Activated naive CD4-positive, alpha-beta T cell treated with anti-CD3 and anti-CD28 coated beads for 36 hours (primary cell): ENCODE measurements around the gene FGF22. TPM values are rescaled to one million over a fixed set of nuclear protein-coding genes. Genes with fewer than 3 reads are reported as not detected.

Experiments used
- CTCF ChIA-PET: fragments of 350-600 bp; sonication (Branson Sonifier 250); formaldehyde crosslinking; loops from one replicate; lab custom pipeline; 2021; ENCODE audit warnings: antibody characterized with exemption; lab: Charles Lee
- DNase-seq: peaks from one replicate; pipeline ENCODE4 v3.0.0-alpha.2; 2020
- H3K27ac Mint-ChIP-seq: one replicate; pipeline ENCODE4 v1.8.0; 2021; ENCODE audit warnings: mild to moderate bottlenecking, mixed read lengths
- H3K27me3 Mint-ChIP-seq: one replicate; pipeline ENCODE4 v1.8.0; 2021; ENCODE audit warnings: low read depth, mixed read lengths
- H3K36me3 Mint-ChIP-seq: one replicate; pipeline ENCODE4 v1.8.0; 2021; ENCODE audit warnings: low read depth, mixed read lengths
- H3K4me1 Mint-ChIP-seq: one replicate; pipeline ENCODE4 v1.8.0; 2021; ENCODE audit warnings: low read depth, mixed read lengths
- H3K4me3 Mint-ChIP-seq: one replicate; pipeline ENCODE4 v1.8.0; 2021; ENCODE audit warnings: mild to moderate bottlenecking, moderate library complexity, mixed read lengths
- H3K9me3 Mint-ChIP-seq: one replicate; pipeline ENCODE4 v1.8.0; 2021; ENCODE audit warnings: mixed read lengths
- intact Hi-C: fragments of 100-400 bp; cut with micrococcal nuclease; formaldehyde crosslinking; loops from one replicate; pipeline ENCODE4 v1.15.1; 2023
- total RNA-seq, 2 experiments: library from RNA; stranded (reverse); gene quantifications; one replicate each; pipeline ENCODE4 v1.2.3, GENCODE V29; 2021

FGF22 gene
- total RNA-seq, 2 experiments from 2014 or later, result not detected

DNA sequence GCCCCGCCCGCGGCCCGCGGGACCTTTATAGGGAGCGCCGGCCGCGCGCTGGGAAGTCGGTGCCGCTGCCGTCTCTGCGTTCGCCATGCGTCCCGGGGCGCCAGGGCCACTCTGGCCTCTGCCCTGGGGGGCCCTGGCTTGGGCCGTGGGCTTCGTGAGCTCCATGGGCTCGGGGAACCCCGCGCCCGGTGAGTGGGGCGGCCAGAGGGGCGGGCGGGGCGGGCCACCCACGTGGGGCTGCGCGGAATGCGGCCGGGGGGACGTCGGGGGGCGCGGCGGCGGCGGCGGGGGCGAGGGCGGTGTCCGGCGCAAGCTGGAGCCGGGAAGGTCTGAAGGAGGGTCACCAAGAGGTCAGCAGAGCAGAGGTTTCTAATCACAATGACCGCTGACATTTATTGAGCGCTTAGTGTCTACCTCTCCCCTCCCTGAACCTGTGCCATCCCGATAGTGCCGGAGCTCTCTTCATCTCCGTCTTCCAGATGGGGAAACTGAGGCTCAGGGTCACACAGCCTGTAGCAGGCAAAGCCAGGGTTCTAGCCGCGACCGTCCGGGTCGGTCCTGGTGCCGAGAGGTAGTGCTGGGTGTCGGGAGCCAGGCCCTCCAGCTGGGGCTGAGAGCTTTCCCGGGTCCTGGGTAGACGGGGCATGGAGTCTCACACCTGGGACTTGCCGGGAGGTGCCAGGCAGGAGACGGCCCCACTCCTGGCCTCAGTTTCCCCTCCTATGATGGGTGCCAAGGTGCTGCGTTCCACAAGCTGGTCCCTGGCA, 36.8 kb downstream of the FGF22 start, which contains the start of gene FSTL3:
Gene FSTL3, plus strand, starts transcription at position 54 of the 767 bp plus-strand sequence. Its CDS starts 32 bp downstream, at position 86.
- Mint-ChIP-seq H3K4me3 (no peak within 1 kb of the TSS), H3K4me1 (peaks cover 13% of the 10 kb centered on the region), H3K27me3 (peaks cover 16% of the 10 kb centered on the region), H3K36me3 (no peaks in the 10 kb centered on the region), H3K27ac (no peak within 1 kb of the TSS), H3K9me3 (no peaks in the 10 kb centered on the region)
- CTCF ChIA-PET, result no interaction called here
- no peak for DNase-seq
- intact Hi-C loops, result no loop called here

DNA sequence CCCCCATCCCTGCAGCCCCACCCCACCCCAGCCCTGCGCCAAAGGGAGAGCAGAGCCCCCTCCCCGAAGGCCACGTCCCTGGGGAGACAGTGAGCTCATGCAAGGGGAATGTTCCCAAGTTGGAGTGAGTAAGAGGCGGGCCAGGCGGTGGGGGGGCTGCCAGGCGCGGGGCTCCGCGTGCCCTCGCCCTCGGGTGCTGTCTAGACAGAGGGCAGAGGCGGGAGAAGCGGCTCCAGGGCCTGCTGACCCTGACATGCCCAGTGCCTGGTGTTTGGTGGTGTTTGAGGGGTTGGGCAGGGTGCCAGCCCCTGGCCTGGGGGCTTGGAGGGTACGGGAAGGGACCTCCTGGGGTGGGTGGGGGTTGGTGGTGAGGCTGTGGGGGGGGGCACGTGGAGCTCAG, 37.5 kb downstream of the FGF22 start:
- Mint-ChIP-seq H3K36me3 (no peaks in the 10 kb centered on the region), H3K27ac (no peak overlapping the region), H3K4me3 (no peak overlapping the region), H3K9me3 (no peaks in the 10 kb centered on the region), H3K27me3 (peaks cover 16% of the 10 kb centered on the region), H3K4me1 (peaks cover 13% of the 10 kb centered on the region)
- intact Hi-C loops, result no loop called here
- no peak for DNase-seq
- CTCF ChIA-PET, result interaction anchor here (1.1 kb wide), 1 partner anchor 13 kb away, joined by 3 read pairs; no protein-coding TSS in a partner anchor

DNA sequence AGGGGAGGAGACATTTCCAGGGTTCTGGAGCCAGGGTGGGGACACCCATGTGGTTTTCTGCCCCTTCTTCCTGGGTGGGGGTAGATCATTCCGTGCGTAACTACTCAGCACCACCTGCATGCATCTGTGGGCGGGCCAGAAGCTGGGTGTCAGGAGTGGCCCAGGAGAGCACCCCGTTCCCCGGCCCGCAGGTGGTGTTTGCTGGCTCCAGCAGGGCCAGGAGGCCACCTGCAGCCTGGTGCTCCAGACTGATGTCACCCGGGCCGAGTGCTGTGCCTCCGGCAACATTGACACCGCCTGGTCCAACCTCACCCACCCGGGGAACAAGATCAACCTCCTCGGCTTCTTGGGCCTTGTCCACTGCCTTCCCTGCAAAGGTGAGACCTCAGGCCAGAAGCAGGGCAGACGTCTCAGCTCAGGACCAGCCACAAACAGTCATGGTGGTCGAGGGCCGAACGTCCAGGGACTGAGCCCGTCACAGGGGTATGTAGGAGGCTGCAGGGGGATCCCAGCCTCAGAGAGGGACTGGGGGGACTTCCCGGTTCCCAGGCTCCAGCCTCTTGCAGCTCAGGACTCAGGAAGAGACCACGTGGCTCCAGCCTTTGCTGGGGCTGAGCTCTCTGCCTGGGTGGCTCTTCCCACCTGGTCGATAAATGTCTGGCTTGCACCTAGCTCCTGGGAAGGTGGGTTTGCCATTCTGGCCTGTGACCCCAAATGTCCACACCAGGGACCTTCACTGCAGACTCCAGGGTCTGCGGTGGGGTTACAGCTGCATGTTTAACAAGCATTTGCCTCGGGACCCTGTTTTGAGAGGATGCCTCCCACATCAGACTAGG, 38.1 kb downstream of the FGF22 start:
- DNase-seq, result no peak
- no peak overlapping the region for H3K4me3 Mint-ChIP-seq
- intact Hi-C loops, result no loop called here
- CTCF ChIA-PET, result interaction anchor here (1.1 kb wide), 1 partner anchor 14 kb away, joined by 3 read pairs; no protein-coding TSS in a partner anchor
- no peaks in the 10 kb centered on the region for H3K9me3 Mint-ChIP-seq
- peaks cover 13% of the 10 kb centered on the region for H3K4me1 Mint-ChIP-seq
- no peak overlapping the region for H3K27ac Mint-ChIP-seq
- peaks cover 16% of the 10 kb centered on the region for H3K27me3 Mint-ChIP-seq
- no peaks in the 10 kb centered on the region for H3K36me3 Mint-ChIP-seq

DNA sequence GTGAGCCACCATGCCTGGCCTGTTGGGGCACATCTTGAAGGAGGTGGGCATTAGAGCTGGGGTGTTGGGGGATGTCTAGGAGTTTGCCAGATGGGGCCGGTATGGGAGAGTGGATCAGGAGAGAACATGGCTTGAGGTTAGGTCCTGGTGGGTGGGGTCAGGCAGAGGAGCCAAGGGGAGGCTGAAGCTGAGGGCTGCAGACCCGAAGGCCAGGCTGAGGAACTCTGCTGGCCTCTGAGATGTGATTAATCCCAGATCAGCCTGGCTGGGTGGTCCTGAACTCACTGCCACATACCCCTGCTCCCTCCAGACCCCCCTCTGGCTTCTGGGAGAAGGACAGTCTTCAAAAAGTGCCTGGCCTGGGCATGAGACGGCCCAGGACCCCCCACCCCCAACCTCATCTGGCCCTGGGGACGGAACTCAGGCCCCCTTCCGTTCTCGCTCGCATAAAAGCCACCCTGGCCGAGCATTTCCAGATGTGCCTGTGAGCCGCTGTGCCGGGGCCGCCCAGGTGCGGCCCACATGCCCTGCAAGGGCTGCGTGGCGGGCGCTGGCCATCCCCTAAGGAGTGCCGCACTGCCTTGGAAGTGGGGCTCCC, 39.2 kb downstream of the FGF22 start:
- Mint-ChIP-seq H3K36me3 (no peaks in the 10 kb centered on the region), H3K27me3 (peaks cover 12% of the 10 kb centered on the region), H3K4me1 (peaks cover 13% of the 10 kb centered on the region), H3K4me3 (peak overlapping the region; percentile 75), H3K9me3 (no peaks in the 10 kb centered on the region), H3K27ac (no peak overlapping the region)
- no peak for DNase-seq
- CTCF ChIA-PET, result no interaction called here
- intact Hi-C loops, result no loop called here

DNA sequence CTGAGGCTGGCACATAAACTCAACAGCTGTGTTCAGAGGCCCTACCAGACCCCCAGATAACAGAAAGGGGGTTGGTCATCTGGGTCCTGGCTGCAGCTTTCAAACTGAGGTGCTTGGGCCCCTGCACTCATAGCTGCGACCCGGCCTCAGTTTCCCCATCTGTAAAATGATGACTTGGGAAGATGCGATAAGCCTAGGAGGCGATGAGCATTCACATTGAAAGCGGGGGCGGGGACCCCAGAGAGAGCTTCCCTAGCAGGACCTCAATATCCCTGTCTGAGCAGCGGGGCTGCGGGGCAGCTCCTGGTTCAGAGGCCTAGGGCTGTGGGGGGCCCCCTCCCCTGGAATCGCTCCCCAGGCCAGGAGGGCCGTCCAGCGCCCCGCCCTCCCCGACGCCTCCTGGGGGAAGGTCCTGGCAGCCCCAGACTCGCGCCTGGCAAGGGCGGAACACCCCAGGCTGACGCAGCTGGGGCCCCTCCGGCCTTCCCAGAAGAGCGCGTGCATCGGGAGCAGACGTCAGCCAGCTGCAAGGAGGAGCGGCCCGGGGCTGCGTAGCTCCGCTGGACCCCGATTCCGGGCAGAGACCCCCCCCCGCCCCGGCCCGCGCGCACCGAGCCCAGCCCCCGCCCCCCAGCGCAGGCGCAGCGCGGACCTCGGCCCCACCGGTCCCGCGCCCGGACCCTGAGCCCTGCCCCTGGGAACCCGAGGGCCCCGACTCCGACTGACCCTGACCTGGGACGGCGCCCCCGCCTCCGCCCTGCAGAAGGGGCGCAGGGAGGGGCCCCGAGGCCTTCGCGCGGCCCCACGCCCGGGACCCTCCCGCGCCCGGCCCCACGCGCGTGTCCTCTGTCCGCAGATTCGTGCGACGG, 40.0 kb downstream of the FGF22 start:
- Mint-ChIP-seq H3K9me3 (no peaks in the 10 kb centered on the region), H3K36me3 (no peaks in the 10 kb centered on the region), H3K4me1 (peaks cover 13% of the 10 kb centered on the region), H3K27me3 (peaks cover 10% of the 10 kb centered on the region), H3K4me3 (peak overlapping the region; percentile 94), H3K27ac (peak overlapping the region; percentile 78)
- DNase-seq, result peak; percentile 61
- CTCF ChIA-PET, result interaction anchor here (0.8 kb wide), 1 partner anchor 48 kb away, joined by 3 read pairs; no protein-coding TSS in a partner anchor
- intact Hi-C loops, result loop anchor here (1.0 to 2.0 kb wide), 7 partner anchors 16 to 424 kb away; partner anchors contain the start of genes BSG, GPX4, PTBP1 and RNF126

DNA sequence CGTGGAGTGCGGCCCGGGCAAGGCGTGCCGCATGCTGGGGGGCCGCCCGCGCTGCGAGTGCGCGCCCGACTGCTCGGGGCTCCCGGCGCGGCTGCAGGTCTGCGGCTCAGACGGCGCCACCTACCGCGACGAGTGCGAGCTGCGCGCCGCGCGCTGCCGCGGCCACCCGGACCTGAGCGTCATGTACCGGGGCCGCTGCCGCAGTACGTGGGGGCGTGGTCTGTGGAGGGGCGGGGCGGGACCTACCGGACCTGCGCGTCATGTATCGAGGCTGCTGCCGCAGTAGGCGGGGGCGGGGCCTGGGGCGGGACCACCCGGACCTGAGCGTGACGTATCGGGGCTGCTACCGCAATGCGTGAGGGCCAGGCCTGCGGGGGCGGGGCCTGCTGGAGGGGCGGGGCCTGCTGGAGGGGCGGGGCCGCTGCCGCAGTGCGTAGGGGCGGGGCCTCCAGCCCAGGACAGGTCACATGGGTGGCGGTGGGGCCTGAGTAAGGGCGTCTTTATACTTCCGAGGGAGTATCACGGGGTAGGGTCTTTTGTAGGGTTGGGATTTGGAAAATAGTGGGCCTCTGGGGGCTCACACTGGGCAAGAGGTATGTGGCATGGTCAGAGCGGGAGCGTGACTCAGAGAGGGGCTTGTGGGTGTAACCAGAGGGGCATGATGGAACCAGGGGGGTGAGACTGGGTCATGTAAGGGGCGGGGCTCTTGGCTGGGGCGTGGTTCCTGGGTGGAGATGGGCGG, 40.8 kb downstream of the FGF22 start:
- Mint-ChIP-seq H3K4me1 (peaks cover 11% of the 10 kb centered on the region), H3K4me3 (peak overlapping the region; percentile 94), H3K27me3 (peaks cover 5% of the 10 kb centered on the region), H3K27ac (peak overlapping the region; percentile 99), H3K9me3 (no peaks in the 10 kb centered on the region), H3K36me3 (no peaks in the 10 kb centered on the region)
- intact Hi-C loops, result loop anchor here (1.0 to 2.0 kb wide), 7 partner anchors 17 to 423 kb away; partner anchors contain the start of genes BSG, GPX4, PTBP1 and RNF126
- CTCF ChIA-PET, result interaction anchor here (0.6 to 0.8 kb wide), 3 partner anchors 25 to 793 kb away, joined by 3 read pairs; no protein-coding TSS in a partner anchor
- DNase-seq, result peak; percentile 100

DNA sequence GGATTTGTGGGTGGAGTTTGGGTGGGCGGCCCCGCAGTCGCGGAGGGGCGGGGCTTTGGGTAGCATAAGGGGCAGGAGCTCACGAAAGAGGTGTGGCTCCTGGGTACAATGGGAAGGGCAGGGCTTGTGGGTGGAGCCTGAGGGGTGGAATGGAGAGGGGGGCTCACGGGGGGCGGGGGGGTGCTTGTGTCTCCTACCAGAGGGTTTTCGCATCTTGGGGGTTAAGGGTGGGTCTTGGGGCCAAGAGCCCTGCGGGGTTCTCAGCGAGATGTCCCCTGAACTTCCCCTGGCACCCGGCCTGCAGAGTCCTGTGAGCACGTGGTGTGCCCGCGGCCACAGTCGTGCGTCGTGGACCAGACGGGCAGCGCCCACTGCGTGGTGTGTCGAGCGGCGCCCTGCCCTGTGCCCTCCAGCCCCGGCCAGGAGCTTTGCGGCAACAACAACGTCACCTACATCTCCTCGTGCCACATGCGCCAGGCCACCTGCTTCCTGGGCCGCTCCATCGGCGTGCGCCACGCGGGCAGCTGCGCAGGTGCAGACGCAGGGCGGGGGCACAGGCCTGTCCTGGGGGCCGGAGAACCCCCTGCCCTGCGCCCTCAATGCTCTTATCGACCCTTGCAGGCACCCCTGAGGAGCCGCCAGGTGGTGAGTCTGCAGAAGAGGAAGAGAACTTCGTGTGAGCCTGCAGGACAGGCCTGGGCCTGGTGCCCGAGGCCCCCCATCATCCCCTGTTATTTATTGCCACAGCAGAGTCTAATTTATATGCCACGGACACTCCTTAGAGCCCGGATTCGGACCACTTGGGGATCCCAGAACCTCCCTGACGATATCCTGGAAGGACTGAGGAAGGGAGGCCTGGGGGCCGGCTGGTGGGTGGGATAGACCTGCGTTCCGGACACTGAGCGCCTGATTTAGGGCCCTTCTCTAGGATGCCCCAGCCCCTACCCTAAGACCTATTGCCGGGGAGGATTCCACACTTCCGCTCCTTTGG, 41.6 kb downstream of the FGF22 start:
- peaks cover 7% of the 10 kb centered on the region for H3K4me1 Mint-ChIP-seq
- intact Hi-C loops, result loop anchor here (2.0 kb wide), 1 partner anchor 227 kb away; no protein-coding TSS in a partner anchor
- no peaks in the 10 kb centered on the region for H3K9me3 Mint-ChIP-seq
- H3K36me3 Mint-ChIP-seq, result no peaks in the 10 kb centered on the region
- no peak overlapping the region for H3K27ac Mint-ChIP-seq
- no peaks in the 10 kb centered on the region for H3K27me3 Mint-ChIP-seq
- peak; percentile 94 for DNase-seq
- peak overlapping the region; percentile 94 for H3K4me3 Mint-ChIP-seq
- CTCF ChIA-PET, result interaction anchor here (0.6 to 0.7 kb wide), 2 partner anchors 27 to 792 kb away, joined by 3 to 6 read pairs; no protein-coding TSS in a partner anchor

DNA sequence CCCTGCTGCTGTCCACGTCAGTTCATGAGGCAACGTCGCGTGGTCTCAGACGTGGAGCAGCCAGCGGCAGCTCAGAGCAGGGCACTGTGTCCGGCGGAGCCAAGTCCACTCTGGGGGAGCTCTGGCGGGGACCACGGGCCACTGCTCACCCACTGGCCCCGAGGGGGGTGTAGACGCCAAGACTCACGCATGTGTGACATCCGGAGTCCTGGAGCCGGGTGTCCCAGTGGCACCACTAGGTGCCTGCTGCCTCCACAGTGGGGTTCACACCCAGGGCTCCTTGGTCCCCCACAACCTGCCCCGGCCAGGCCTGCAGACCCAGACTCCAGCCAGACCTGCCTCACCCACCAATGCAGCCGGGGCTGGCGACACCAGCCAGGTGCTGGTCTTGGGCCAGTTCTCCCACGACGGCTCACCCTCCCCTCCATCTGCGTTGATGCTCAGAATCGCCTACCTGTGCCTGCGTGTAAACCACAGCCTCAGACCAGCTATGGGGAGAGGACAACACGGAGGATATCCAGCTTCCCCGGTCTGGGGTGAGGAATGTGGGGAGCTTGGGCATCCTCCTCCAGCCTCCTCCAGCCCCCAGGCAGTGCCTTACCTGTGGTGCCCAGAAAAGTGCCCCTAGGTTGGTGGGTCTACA, 43.1 kb downstream of the FGF22 start:
- Mint-ChIP-seq H3K4me1 (peaks cover 4% of the 10 kb centered on the region), H3K4me3 (no peak overlapping the region), H3K9me3 (no peaks in the 10 kb centered on the region), H3K27ac (no peak overlapping the region), H3K27me3 (no peaks in the 10 kb centered on the region), H3K36me3 (no peaks in the 10 kb centered on the region)
- DNase-seq, result no peak
- CTCF ChIA-PET, result interaction anchor here (2.1 kb wide), 1 partner anchor 54 kb away, joined by 4 read pairs; no protein-coding TSS in a partner anchor
- intact Hi-C loops, result no loop called here

DNA sequence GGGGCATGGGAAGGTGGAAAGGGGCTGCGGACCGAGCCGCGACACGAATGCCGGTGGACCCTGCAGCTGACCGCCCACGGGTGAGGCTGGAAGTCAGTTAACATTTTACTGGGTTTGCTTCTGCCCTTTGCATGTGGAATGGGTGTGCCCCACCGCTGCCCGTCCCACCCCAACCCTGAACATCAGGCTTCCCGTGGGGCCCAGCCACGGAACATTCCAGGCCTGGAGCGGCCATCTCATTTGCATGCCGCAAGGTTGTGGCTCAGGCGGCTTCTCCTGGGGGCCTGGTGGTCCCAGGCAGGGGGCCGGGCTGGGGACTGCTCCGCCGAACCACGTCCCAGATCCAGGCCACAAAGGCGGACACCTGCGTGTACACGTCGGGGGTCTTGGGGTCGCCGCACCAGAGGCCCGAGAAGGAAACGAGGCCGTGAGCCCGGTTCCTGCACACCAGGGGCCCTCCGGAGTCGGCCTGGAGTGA, 45.8 kb downstream of the FGF22 start:
- intact Hi-C loops, result no loop called here
- no peaks in the 10 kb centered on the region for H3K9me3 Mint-ChIP-seq
- CTCF ChIA-PET, result no interaction called here

More for the DNA sequence above, 45.8 kb downstream of the FGF22 start:
- H3K4me1 Mint-ChIP-seq, result peaks cover 2% of the 10 kb centered on the region
- no peak for DNase-seq
- H3K36me3 Mint-ChIP-seq, result no peaks in the 10 kb centered on the region
- no peak overlapping the region for H3K4me3 Mint-ChIP-seq
- no peaks in the 10 kb centered on the region for H3K27me3 Mint-ChIP-seq
- H3K27ac Mint-ChIP-seq, result no peak overlapping the region
